Liver (tissue), 9 donors: ENCODE measurements around the gene NFKB1. TPM values are rescaled to one million over a fixed set of nuclear protein-coding genes. Genes with fewer than 3 reads are reported as not detected.

Experiments
- DNase-seq: peaks from one replicate; pipeline ENCODE4 v3.0.0-alpha.2; 2017; ENCODE audit warnings: low spot score
- H3K27ac ChIP-seq, 2 donors: one replicate each; pipeline ENCODE4 v1.7.0; 2013; ENCODE audit warnings: inconsistent platforms in 2 of 2, low read length in 2 of 2, control low read depth in 1 of 2, low read depth in 1 of 2, mild to moderate bottlenecking in 1 of 2
- H3K27me3 ChIP-seq, 4 donors: one replicate each; pipeline versions ENCODE4 v1.6.1 to v1.7.0; 2013; ENCODE audit warnings: low read length in 3 of 4, inconsistent platforms in 1 of 4, mild to moderate bottlenecking in 1 of 4, moderate library complexity in 1 of 4; ENCODE audit not compliant: control insufficient read depth in 4 of 4, insufficient read depth in 4 of 4
- H3K36me3 ChIP-seq, 4 donors: one replicate each; pipeline versions ENCODE4 v1.6.1 to v1.7.0; 2013; ENCODE audit warnings: low read length in 3 of 4, mild to moderate bottlenecking in 3 of 4, low read depth in 1 of 4, moderate library complexity in 1 of 4; ENCODE audit not compliant: control insufficient read depth in 4 of 4, insufficient read depth in 3 of 4
- H3K4me1 ChIP-seq, 4 donors: one replicate each; pipeline versions ENCODE4 v1.6.1 to v1.7.0; 2013; ENCODE audit warnings: low read length in 3 of 4, mild to moderate bottlenecking in 3 of 4, moderate library complexity in 1 of 4; ENCODE audit not compliant: control insufficient read depth in 4 of 4, insufficient read depth in 4 of 4
- H3K4me3 ChIP-seq, 3 donors: one replicate each; pipeline versions ENCODE4 v1.6.1 to v1.7.0; 2013; ENCODE audit warnings: low read length in 3 of 3, control low read depth in 1 of 3, low read depth in 1 of 3, mild to moderate bottlenecking in 1 of 3
- H3K9ac ChIP-seq, 2 donors: one replicate each; pipeline ENCODE4 v1.7.0; 2013; ENCODE audit warnings: low read length in 2 of 2, mild to moderate bottlenecking in 2 of 2, moderate library complexity in 2 of 2, control low read depth in 1 of 2, low read depth in 1 of 2
- H3K9me3 ChIP-seq, 4 donors: one replicate each; pipeline versions ENCODE4 v1.6.1 to v1.7.0; 2013; ENCODE audit warnings: low read length in 3 of 4; ENCODE audit not compliant: control insufficient read depth in 4 of 4
- CTCF ChIP-seq: fragments of 150-350 bp; IDR thresholded peaks from 2 replicates; pipeline ENCODE4 v1.5.1; 2017; ENCODE audit warnings: improper control_type of control experiment, low read depth, low read length; ENCODE audit not compliant: missing input control
- EGR1 ChIP-seq, 2 donors: IDR thresholded peaks; 2 replicates each; pipeline ENCODE4 v1.6.1; 2016 to 2018; ENCODE audit warnings: antibody characterized with exemption in 2 of 2, low read depth in 2 of 2
- FOXA1 ChIP-seq: IDR thresholded peaks from 2 replicates; pipeline ENCODE4 v1.6.1; 2016; ENCODE audit warnings: antibody characterized with exemption
- FOXA2 ChIP-seq: IDR thresholded peaks from 2 replicates; pipeline ENCODE4 v1.6.1; 2016; ENCODE audit warnings: antibody characterized with exemption
- GABPA ChIP-seq, 2 donors: IDR thresholded peaks in 1 of 2; conservative IDR thresholded peaks in 1 of 2; 2 replicates each; pipeline ENCODE4 v1.6.1; 2016; ENCODE audit warnings: antibody characterized with exemption in 2 of 2, mild to moderate bottlenecking in 1 of 2, moderate library complexity in 1 of 2
- HNF4A ChIP-seq, 2 donors: conservative IDR thresholded peaks; 2 replicates each; pipeline ENCODE4 v1.6.1; 2016; ENCODE audit warnings: antibody characterized with exemption in 2 of 2, mild to moderate bottlenecking in 2 of 2
- HNF4G ChIP-seq: IDR thresholded peaks from 2 replicates; pipeline ENCODE4 v1.6.1; 2016; ENCODE audit warnings: antibody characterized with exemption
- JUND ChIP-seq, 2 donors: IDR thresholded peaks; 2 replicates each; pipeline ENCODE4 v1.6.1; 2016; ENCODE audit warnings: antibody characterized with exemption in 2 of 2
- NR2F2 ChIP-seq: IDR thresholded peaks from 2 replicates; pipeline ENCODE4 v1.6.1; 2016; ENCODE audit warnings: antibody characterized with exemption
- RAD21 ChIP-seq, 2 donors: IDR thresholded peaks; 2 replicates each; pipeline ENCODE4 v1.6.1; 2016; ENCODE audit warnings: antibody characterized with exemption in 2 of 2, mild to moderate bottlenecking in 2 of 2
- RXRA ChIP-seq, 2 donors: IDR thresholded peaks; 2 replicates each; pipeline ENCODE4 v1.6.1; 2017 to 2018; ENCODE audit warnings: antibody characterized with exemption in 2 of 2, mild to moderate bottlenecking in 1 of 2
- SP1 ChIP-seq: IDR thresholded peaks from 2 replicates; pipeline ENCODE4 v1.6.1; 2018; ENCODE audit warnings: antibody characterized with exemption, mild to moderate bottlenecking
- TAF1 ChIP-seq: conservative IDR thresholded peaks from 2 replicates; pipeline ENCODE4 v1.6.1; 2016; ENCODE audit warnings: antibody characterized with exemption, mild to moderate bottlenecking
- YY1 ChIP-seq: IDR thresholded peaks from 2 replicates; pipeline ENCODE4 v1.6.1; 2016; ENCODE audit warnings: antibody characterized with exemption, mild to moderate bottlenecking
- ZBTB33 ChIP-seq: IDR thresholded peaks from 2 replicates; pipeline ENCODE4 v1.6.1; 2016; ENCODE audit warnings: antibody characterized with exemption
- WGBS: extraction: QIAGEN DNeasy Blood & Tissue Kit; methylation state at CpG from one replicate; pipeline ENCODE4 v1.1.7; 2013; 5-methylcytosine and 5-hydroxymethylcytosine counted together
- polyA plus RNA-seq, 2 donors: library from polyadenylated mRNA; stranded (reverse) in 1 of 2; unstranded in 1 of 2; fragments of 200-250 nt in 1 of 2; fragments of >200 nt in 1 of 2; fragmentation: Nextera tagmentation in 1 of 2; extraction: Ambion mirVana in 1 of 2; gene quantifications; one replicate each; pipeline versions ENCODE4 v1.2.1 to v1.2.3, GENCODE V29; 2013 to 2015
- total RNA-seq, 2 donors: library from RNA; depleted of rRNA; stranded (reverse); fragments of >200 nt; gene quantifications; one replicate each; pipeline ENCODE4 v1.2.3, GENCODE V29; 2014
- TF ChIP-seq, protein P1 (sequence below): IDR thresholded peaks from 2 replicates; pipeline ENCODE4 v1.6.1; 2016; ENCODE audit warnings: antibody characterized with exemption, mild to moderate bottlenecking
- TF ChIP-seq, protein P2 (sequence below): IDR thresholded peaks from 2 replicates; pipeline ENCODE4 v1.6.1; 2016; ENCODE audit warnings: antibody characterized with exemption
- TF ChIP-seq, protein P3 (sequence below): IDR thresholded peaks from 2 replicates; pipeline ENCODE4 v1.6.1; 2016; ENCODE audit warnings: antibody characterized with exemption
- donor health status: healthy.
- donor health status: healthy.
- donor health status: healthy.
- donor health status: healthy.
- donor health status: healthy.

The NFKB1 gene
- total and polyA plus RNA-seq, 4 donors: 5.1 to 23.0 (median 13.4) TPM

GRCh38 chr4:102504941-102505340, 3.8 kb downstream of the NFKB1 start:
- Histone ChIP-seq H3K27ac (no peak overlapping the region), H3K4me3 (no peak overlapping the region), H3K36me3 (no peaks in the 10 kb centered on the region), H3K27me3 (no peaks in the 10 kb centered on the region), H3K4me1 (peaks cover 10 to 34% (median 25%) of the 10 kb centered on the region in 4 donors), H3K9ac (peak overlapping the region in 1 of 2 donors; percentile 14), H3K9me3 (no peaks in the 10 kb centered on the region)
- WGBS: 16% methylated on average over 1 of the region's 1 CpG
- no peak for DNase-seq
- TF ChIP-seq, protein P1, sequence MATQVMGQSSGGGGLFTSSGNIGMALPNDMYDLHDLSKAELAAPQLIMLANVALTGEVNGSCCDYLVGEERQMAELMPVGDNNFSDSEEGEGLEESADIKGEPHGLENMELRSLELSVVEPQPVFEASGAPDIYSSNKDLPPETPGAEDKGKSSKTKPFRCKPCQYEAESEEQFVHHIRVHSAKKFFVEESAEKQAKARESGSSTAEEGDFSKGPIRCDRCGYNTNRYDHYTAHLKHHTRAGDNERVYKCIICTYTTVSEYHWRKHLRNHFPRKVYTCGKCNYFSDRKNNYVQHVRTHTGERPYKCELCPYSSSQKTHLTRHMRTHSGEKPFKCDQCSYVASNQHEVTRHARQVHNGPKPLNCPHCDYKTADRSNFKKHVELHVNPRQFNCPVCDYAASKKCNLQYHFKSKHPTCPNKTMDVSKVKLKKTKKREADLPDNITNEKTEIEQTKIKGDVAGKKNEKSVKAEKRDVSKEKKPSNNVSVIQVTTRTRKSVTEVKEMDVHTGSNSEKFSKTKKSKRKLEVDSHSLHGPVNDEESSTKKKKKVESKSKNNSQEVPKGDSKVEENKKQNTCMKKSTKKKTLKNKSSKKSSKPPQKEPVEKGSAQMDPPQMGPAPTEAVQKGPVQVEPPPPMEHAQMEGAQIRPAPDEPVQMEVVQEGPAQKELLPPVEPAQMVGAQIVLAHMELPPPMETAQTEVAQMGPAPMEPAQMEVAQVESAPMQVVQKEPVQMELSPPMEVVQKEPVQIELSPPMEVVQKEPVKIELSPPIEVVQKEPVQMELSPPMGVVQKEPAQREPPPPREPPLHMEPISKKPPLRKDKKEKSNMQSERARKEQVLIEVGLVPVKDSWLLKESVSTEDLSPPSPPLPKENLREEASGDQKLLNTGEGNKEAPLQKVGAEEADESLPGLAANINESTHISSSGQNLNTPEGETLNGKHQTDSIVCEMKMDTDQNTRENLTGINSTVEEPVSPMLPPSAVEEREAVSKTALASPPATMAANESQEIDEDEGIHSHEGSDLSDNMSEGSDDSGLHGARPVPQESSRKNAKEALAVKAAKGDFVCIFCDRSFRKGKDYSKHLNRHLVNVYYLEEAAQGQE: no peak
- TF ChIP-seq ZBTB33 (no peak), RXRA (IDR thresholded peaks at IDR 0.05) (peak in 1 of 2 donors; percentile 57), JUND (IDR thresholded peaks at IDR 0.05) (no peak), HNF4G (no peak), EGR1 (IDR thresholded peaks at IDR 0.05; ENCODE audit: low read depth in 2 of 2) (no peak), RAD21 (IDR thresholded peaks at IDR 0.05) (no peak), CTCF (no peak), YY1 (no peak), FOXA2 (no peak), HNF4A (conservative IDR thresholded peaks at IDR 0.05) (peak in 1 of 2 donors; percentile 36), NR2F2 (no peak), GABPA (IDR thresholded peaks at IDR 0.05 in 1 of 2, conservative IDR thresholded peaks at IDR 0.05 in 1 of 2) (no peak), SP1 (no peak), TAF1 (no peak), FOXA1 (no peak)
- TF ChIP-seq, protein P2, sequence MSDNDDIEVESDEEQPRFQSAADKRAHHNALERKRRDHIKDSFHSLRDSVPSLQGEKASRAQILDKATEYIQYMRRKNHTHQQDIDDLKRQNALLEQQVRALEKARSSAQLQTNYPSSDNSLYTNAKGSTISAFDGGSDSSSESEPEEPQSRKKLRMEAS: no peak
- TF ChIP-seq, protein P3, sequence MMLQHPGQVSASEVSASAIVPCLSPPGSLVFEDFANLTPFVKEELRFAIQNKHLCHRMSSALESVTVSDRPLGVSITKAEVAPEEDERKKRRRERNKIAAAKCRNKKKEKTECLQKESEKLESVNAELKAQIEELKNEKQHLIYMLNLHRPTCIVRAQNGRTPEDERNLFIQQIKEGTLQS: no peak
